ENCODE results near the gene SYT9.

GRCh38 chr11:7428196-7428595, 176.5 kb downstream of the SYT9 start:
- TF ChIP-seq POLR2AphosphoS5 (IDR thresholded peaks at IDR 0.05) (no peak), CTCF (IDR thresholded peaks at IDR 0.05) (no peak)

Measured in prostate gland (tissue), 2 donors.